Measurements from ENCODE around the gene MFNG.

DNA sequence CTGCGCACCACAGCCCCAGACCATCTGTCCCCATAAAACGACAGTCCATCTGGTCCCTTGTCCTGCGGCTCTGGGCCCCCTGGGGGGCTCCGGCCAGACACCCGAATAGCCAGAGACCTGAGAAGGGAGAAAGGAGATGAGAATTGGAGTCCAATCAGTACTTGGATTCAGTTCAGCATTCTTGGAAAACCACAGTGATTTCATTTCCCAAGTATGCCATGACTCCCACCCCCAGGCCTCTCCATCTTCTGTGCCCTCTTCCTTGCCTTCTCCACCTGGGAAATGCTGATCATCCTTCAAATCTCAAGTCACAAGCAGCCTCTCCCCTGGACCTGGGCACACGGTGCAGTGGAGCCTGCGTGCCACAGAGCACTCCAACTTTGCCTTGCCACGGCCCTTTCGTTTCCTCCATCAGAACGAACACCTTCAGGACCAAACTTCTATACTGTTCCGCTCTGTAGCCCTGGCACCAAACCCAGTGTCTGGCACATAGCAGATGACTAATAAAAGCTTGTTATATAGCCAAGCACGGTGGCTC, 10.9 kb upstream of the MFNG start:
- TF ChIP-seq, protein P1, sequence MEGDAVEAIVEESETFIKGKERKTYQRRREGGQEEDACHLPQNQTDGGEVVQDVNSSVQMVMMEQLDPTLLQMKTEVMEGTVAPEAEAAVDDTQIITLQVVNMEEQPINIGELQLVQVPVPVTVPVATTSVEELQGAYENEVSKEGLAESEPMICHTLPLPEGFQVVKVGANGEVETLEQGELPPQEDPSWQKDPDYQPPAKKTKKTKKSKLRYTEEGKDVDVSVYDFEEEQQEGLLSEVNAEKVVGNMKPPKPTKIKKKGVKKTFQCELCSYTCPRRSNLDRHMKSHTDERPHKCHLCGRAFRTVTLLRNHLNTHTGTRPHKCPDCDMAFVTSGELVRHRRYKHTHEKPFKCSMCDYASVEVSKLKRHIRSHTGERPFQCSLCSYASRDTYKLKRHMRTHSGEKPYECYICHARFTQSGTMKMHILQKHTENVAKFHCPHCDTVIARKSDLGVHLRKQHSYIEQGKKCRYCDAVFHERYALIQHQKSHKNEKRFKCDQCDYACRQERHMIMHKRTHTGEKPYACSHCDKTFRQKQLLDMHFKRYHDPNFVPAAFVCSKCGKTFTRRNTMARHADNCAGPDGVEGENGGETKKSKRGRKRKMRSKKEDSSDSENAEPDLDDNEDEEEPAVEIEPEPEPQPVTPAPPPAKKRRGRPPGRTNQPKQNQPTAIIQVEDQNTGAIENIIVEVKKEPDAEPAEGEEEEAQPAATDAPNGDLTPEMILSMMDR (IDR thresholded peaks at IDR 0.05; ENCODE audit: insufficient read depth, low read length): no peak
- TF ChIP-seq REST (IDR thresholded peaks at IDR 0.05; ENCODE audit: insufficient replicate concordance, low read depth): no peak

All from HL-60 (cell line).